ENCODE data around the gene TOR3A.
"Not testable (repeated sequence)": the region's sequence is repeated elsewhere in the genome, so short reads cannot be mapped to it uniquely, and the experiment has no call there.

Gene TOR3A, protein sequence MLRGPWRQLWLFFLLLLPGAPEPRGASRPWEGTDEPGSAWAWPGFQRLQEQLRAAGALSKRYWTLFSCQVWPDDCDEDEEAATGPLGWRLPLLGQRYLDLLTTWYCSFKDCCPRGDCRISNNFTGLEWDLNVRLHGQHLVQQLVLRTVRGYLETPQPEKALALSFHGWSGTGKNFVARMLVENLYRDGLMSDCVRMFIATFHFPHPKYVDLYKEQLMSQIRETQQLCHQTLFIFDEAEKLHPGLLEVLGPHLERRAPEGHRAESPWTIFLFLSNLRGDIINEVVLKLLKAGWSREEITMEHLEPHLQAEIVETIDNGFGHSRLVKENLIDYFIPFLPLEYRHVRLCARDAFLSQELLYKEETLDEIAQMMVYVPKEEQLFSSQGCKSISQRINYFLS

GRCh38 chr1:179081687-179082332, at the start of gene TOR3A:
TSS of gene TOR3A (plus strand) at chr1:179082070. CDS start at chr1:179082129, 59 bp downstream.
- peak in 3 of 4 experiments; percentile 53 to 85 (median 73) for DNase-seq (ENCODE audit: low read depth in 4 of 4, low spot score in 1 of 4)

GRCh38 chr1:179034720-179035119, 47.1 kb upstream of the TOR3A start:
- no peak for DNase-seq (ENCODE audit: low read depth in 4 of 4, low spot score in 1 of 4)

GRCh38 chr1:179036844-179037465, 44.9 kb upstream of the TOR3A start:
- no peak for DNase-seq (ENCODE audit: low read depth in 4 of 4, low spot score in 1 of 4)

DNA sequence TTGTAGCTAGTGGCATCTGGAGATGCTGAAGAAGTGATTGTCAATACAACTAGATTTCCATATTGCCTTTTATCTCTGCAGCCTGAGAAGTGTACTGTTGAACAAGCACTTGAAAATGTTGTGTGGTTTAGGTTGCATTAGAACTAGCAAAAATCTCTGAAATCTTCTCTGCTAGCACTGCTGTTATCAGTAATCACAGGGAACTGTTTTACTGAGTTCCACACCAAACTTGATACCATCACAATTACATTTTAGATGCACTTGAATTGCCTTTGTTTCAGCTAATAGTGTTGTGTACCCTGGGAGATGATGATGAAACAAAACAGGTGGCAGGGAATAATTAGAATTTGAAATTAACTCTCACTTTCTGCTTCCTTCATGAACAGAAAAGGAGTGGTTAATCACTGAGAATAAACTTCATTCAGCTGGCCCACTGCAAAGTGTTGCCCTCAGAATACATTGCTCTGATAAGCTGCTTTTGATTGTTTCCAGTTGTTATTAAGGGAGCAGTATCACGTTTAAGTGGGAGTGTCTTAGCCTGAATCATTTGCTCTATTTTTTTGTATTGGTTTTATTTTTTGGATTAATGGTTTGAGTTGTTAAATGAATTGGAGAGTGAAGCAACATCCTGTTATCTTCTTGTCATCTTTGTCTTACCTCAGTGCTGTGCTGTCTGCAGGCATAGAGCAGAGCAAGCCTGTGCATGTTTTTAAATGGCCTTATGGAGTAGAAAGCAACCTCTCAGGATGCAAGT, 43.2 kb upstream of the TOR3A start:
- no peak for DNase-seq (ENCODE audit: low read depth in 4 of 4, low spot score in 1 of 4)

- DNase-seq (ENCODE audit: low read depth in 4 of 4, low spot score in 1 of 4) = not testable (repeated sequence)
Measured at GRCh38 chr1:179039502-179040174, 42.2 kb upstream of the TOR3A start.

DNA sequence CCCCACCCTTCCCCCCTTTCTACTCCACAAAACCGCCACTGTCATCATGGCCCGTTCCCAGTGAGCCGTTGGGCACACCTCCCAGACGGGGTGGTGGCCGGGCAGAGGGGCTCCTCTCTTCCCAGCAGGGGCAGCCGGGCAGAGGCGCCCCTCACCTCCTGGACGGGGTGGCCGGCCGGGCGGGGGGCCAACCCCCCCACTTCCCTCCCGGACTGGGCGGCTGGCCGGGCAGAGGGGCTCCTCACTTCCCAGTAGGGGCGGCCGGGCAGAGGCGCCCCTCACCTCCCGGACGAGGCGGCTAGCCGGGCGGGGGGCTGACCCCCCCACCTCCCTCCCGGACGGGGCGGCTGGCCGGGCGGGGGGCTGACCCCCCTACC, 41.7 kb upstream of the TOR3A start:
- not testable (repeated sequence) for DNase-seq (ENCODE audit: low read depth in 4 of 4, low spot score in 1 of 4)

GRCh38 chr1:179042087-179042486, 39.8 kb upstream of the TOR3A start:
- DNase-seq (ENCODE audit: low read depth in 4 of 4, low spot score in 1 of 4) = no peak

DNA sequence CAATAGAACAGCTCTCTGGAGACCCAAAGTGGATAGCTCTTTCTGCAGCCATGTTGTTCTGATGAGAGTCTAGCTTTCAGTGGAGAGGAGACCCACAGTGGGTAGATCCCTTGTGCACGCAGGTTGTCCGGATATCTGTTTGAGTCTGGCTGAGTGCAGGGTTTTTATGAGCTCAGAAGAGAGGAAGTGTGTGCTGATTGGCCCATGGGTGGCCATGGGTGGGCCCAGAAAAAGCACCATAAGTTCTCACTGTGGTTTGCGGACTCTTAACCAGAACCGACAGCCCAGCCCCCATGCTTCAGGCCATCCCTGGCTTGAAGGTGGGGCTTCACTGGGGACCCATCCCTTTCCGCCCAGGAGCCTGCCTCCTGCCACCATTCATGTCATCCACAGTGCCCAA, 39.2 kb upstream of the TOR3A start:
- no peak for DNase-seq (ENCODE audit: low read depth in 4 of 4, low spot score in 1 of 4)

DNA sequence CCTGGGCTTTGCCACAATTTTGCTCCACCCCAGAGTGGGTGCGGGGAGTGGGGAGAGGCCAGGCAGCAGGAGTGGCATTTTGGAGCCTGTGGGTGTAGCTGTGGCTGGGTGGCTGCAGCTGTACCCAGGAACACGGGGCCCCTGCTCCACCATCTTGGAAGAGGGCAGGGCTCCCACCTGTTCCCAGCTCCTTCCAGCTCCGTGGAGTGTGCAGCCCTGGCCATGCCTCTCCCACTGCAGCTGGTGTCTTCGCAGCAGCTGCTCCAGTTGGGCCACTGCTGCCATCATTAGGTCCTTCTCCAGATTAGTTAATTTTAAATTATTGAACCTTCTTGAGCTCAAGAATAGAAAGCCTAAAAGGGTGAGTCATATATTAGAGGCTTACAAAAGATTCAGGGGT, 38.6 kb upstream of the TOR3A start:
- no peak for DNase-seq (ENCODE audit: low read depth in 4 of 4, low spot score in 1 of 4)

GRCh38 chr1:179043907-179044306, 38.0 kb upstream of the TOR3A start:
- DNase-seq (ENCODE audit: low read depth in 4 of 4, low spot score in 1 of 4) = no peak

DNA sequence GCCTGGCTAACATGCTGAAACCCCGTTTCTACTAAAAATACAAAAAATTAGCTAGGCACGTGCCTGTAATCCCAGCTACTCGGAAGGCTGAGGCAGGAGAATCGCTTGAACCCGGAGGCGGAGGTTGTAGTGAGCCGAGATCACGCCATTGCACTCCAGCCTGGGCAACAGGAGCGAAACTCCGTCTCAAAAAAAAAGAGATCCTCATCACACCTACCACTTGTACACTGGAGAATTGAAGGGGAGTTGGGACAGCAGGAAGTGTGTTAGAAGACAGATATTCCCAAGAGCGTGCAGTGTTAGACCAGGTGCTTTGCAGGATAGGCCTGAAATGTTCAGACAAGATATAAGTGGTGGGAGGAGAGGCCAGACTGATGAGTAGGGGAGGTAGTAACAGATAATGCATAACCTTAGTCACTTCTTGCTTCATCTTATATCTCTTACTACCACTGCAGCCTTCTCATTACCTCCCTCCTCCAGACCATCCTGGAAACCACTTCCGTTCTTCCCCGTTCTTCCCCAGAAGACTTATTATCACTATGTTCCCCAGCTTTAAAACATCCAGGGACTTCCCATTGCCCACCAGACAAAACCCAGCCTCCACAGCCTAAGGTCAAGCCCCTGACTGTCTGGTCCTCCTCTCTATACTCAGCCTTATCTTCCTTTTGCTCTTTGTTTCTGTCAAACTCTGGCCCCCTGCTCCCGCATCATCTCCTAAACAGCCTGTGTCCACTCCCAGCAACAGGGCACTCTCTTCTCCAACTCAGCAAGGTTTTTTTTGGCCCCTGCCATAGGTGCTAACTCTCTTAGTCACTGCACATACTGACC, 34.8 kb upstream of the TOR3A start:
- no peak for DNase-seq (ENCODE audit: low read depth in 4 of 4, low spot score in 1 of 4)

DNA sequence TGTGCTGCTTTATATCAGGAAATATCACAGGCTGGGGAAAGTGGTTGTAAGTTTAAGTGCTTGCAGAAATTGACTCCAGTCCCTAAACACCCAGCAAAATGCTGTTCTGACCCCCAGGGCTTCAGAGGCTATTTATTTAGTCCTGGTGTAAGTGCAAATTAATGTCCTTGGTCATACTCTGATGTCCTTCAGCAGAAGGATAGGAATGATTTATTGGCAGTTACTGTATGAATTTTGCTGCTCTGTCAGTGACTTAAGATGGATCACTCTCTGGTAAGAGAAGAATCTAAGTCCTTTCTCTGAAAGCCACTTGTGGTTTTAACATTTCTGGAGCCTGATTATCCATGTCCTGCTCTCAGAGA, 34.3 kb upstream of the TOR3A start:
- DNase-seq (ENCODE audit: low read depth in 4 of 4, low spot score in 1 of 4) = no peak

DNA sequence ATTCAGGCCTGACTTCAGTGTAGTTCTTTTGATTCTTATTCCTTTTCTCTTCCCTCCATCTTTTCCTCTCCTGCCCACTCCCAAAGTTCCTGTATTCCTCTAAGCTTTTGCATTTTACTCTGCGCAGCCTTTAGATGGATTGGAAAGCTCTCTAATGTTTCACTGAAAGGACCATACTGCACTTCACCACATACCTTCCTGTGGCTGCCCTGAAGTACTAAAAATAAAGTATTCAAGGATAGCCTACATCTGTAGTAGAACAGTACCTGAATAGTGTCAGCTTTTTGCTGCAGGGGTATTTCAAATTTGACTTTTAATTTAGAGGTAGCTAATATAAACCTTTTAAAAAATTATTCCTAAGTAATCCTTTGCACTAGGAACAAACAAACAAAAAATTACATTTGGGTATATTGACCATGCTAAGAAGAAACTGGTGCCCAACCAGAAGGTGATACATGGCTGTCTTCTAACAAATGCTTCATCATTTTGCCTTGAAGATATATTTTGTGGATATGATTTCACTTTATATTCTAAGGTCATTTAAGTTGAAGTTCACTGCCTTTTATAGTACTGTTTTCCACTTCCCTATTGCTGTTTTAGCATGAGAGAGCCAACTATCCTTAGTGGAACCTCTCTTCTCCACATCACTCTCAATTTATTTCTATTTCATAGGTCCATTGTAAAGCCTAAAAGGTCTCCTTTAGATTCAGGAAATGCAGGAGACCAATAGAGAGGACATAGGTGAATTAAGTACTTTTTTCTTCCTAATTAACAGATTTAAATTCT, 33.3 kb upstream of the TOR3A start:
- DNase-seq (ENCODE audit: low read depth in 4 of 4, low spot score in 1 of 4) = no peak

- DNase-seq (ENCODE audit: low read depth in 4 of 4, low spot score in 1 of 4) = no peak
Measured at GRCh38 chr1:179052776-179053175, 29.1 kb upstream of the TOR3A start.

DNA sequence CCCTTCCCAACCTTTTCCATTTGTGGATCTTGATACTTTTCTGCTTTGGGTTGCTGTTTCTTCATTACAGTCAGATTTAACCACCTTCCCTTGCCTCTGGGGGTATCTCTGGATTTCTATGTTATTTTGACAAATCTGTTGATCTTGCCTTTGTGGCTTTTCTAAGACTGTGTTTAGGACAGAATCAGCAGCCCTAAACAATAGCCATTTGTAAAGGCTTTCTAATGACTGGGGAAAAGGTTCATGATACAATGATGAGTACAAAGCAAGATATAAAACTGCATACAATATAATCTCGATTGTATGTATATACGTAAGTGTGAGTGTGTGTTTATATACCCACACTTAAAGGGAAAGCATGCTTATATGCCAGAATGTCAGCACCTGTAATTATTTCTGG, 28.4 kb upstream of the TOR3A start:
- DNase-seq (ENCODE audit: low read depth in 4 of 4, low spot score in 1 of 4) = no peak

- no peak for DNase-seq (ENCODE audit: low read depth in 4 of 4, low spot score in 1 of 4)
Measured at GRCh38 chr1:179055937-179056336, 25.9 kb upstream of the TOR3A start.

DNA sequence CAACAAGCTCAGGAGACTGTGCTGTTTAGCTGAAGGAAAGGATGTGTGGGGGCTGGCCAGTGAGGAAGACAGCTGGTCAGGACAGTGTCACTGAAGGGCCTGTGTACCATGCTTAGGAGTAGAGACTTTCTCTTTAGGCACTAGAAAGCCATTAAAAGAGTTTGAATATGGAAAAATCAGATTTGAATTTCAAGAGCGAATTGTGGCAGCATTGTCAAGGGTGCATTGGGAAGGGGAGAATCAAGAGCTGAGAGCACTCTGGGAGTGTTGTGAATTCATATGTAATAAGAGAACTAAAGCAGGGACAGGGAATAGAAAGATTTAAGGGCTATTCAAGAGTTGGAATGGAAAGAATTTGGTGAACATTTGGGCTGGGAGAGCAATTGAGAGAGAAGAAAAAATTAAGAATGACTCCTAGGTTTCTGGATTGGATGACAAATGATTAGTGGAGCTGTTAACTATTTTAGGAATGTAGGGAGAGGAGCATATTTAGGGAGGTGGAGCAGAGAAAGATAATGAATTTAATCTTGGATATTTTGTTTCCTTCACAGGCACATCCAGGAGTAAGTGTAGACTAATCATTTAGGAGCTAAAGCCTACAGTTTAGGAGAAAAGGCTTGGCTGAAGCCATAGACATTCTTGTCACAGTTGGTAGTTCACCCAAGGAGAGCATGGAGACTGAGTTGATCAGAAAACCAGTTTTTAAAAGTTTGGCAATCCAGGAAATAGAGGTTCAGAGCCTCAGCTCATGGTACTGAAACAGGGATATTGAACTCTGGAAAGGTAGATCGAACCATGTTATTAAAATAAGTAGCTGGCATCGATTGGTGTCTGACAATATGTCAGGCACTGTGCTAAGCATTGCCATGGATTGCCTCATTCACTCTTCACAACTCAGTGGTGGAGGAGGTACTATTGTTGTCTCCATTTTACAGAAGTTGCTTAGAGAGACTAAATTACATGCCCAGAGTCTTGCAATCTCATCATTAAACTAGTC, 23.1 kb upstream of the TOR3A start:
- DNase-seq (ENCODE audit: low read depth in 4 of 4, low spot score in 1 of 4) = no peak
